Tibial nerve (tissue), 4 donors: ENCODE data around the gene TCF7. TPM values are rescaled to one million over a fixed set of nuclear protein-coding genes. Genes with fewer than 3 reads are reported as not detected.

Experiments used
- DNase-seq, 2 donors: peaks; one replicate each; pipeline ENCODE4 v3.0.0-alpha.2; 2019; ENCODE audit warnings: low spot score in 2 of 2
- H3K27ac ChIP-seq, 4 donors: fragments of 200-600 bp; sonication (generic) in 3 of 4; one replicate each; pipeline ENCODE4 v1.5.1; 2017 to 2019; ENCODE audit warnings: mild to moderate bottlenecking in 1 of 4
- H3K27me3 ChIP-seq, 2 donors: fragments of 200-600 bp; sonication (generic) in 1 of 2; one replicate each; pipeline versions ENCODE4 v1.5.1 to v1.6.0; 2017 to 2019
- H3K36me3 ChIP-seq, 3 donors: fragments of 200-600 bp; sonication (generic); one replicate each; pipeline ENCODE4 v1.5.1; 2018 to 2019
- H3K4me1 ChIP-seq, 4 donors: fragments of 200-600 bp; sonication (generic) in 3 of 4; one replicate each; pipeline ENCODE4 v1.5.1; 2017 to 2019
- H3K4me3 ChIP-seq, 4 donors: fragments of 200-600 bp; sonication (generic) in 3 of 4; one replicate each; pipeline ENCODE4 v1.5.1; 2017 to 2019; ENCODE audit warnings: mild to moderate bottlenecking in 1 of 4, moderate library complexity in 1 of 4
- H3K9me3 ChIP-seq, 4 donors: fragments of 200-600 bp; sonication (generic) in 3 of 4; one replicate each; pipeline ENCODE4 v1.5.1; 2017 to 2019
- EP300 ChIP-seq, 2 donors: sonication (generic); formaldehyde crosslinking; IDR thresholded peaks; one replicate each; pipeline ENCODE4 v1.6.1; 2017; ENCODE audit warnings: antibody characterized with exemption in 2 of 2, mild to moderate bottlenecking in 1 of 2
- POLR2A ChIP-seq, 2 donors: fragments of 450-650 bp; IDR thresholded peaks; one replicate each; pipeline ENCODE4 v1.6.1; 2017; ENCODE audit warnings: antibody characterized with exemption in 2 of 2, mild to moderate bottlenecking in 2 of 2, moderate library complexity in 2 of 2
- WGBS, 2 donors: methylation state at CpG; one replicate each; pipeline ENCODE4 v1.1.5; 2018; 5-methylcytosine and 5-hydroxymethylcytosine counted together
- total RNA-seq, 4 donors: library from RNA; depleted of rRNA; stranded (reverse); fragments of >200 nt; gene quantifications; one replicate each; pipeline ENCODE4 v1.1.0, GENCODE V29; 2016
- TF ChIP-seq, protein P1 (sequence below), 5 experiments: fragments of 200-600 bp in 3 of 5; fragments of 450-650 bp in 2 of 5; sonication (generic) in 3 of 5; IDR thresholded peaks; one replicate each; pipeline ENCODE4 v1.5.1; 2016 to 2019; ENCODE audit warnings: antibody characterized with exemption in 5 of 5, mild to moderate bottlenecking in 3 of 5, moderate library complexity in 2 of 5

TCF7 gene
- total RNA-seq, 4 donors from 2014 or later: 2.5 to 13.2 (median 6.6) TPM

- peak; percentile 62 to 67 for DNase-seq
- no peaks in the 10 kb centered on the region for H3K9me3 ChIP-seq
- peak within 1 kb of the TSS; percentile 97 to 100 (median 100) for H3K27ac ChIP-seq
- H3K4me1 ChIP-seq: peaks cover 0 to 51% (median 24%) of the 10 kb centered on the region in 4 donors
- 1% methylated on average over 61 to 62 of the region's 92 CpGs for WGBS, 2 donors
- TF ChIP-seq EP300 (IDR thresholded peaks at IDR 0.05): peak in 1 of 2 donors; percentile 99
- TF ChIP-seq POLR2A (IDR thresholded peaks at IDR 0.05): peak; percentile 94 to 96
- TF ChIP-seq, protein P1, sequence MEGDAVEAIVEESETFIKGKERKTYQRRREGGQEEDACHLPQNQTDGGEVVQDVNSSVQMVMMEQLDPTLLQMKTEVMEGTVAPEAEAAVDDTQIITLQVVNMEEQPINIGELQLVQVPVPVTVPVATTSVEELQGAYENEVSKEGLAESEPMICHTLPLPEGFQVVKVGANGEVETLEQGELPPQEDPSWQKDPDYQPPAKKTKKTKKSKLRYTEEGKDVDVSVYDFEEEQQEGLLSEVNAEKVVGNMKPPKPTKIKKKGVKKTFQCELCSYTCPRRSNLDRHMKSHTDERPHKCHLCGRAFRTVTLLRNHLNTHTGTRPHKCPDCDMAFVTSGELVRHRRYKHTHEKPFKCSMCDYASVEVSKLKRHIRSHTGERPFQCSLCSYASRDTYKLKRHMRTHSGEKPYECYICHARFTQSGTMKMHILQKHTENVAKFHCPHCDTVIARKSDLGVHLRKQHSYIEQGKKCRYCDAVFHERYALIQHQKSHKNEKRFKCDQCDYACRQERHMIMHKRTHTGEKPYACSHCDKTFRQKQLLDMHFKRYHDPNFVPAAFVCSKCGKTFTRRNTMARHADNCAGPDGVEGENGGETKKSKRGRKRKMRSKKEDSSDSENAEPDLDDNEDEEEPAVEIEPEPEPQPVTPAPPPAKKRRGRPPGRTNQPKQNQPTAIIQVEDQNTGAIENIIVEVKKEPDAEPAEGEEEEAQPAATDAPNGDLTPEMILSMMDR (IDR thresholded peaks at IDR 0.05): peak in 2 of 5 experiments; percentile 38 to 44
- no peaks in the 10 kb centered on the region for H3K27me3 ChIP-seq
- peaks cover 0 to 18% (median 0%) of the 10 kb centered on the region in 3 donors for H3K36me3 ChIP-seq
- peak within 1 kb of the TSS; percentile 78 to 93 (median 86) for H3K4me3 ChIP-seq
These were observed 62.3 kb downstream of the TCF7 start, which contains the start of gene SKP1 for GRCh38 chr5:134176511-134177368. Gene SKP1, minus strand, starts transcription at chr5:134176950. Its CDS starts 2,928 bp downstream, at chr5:134174022.

DNA sequence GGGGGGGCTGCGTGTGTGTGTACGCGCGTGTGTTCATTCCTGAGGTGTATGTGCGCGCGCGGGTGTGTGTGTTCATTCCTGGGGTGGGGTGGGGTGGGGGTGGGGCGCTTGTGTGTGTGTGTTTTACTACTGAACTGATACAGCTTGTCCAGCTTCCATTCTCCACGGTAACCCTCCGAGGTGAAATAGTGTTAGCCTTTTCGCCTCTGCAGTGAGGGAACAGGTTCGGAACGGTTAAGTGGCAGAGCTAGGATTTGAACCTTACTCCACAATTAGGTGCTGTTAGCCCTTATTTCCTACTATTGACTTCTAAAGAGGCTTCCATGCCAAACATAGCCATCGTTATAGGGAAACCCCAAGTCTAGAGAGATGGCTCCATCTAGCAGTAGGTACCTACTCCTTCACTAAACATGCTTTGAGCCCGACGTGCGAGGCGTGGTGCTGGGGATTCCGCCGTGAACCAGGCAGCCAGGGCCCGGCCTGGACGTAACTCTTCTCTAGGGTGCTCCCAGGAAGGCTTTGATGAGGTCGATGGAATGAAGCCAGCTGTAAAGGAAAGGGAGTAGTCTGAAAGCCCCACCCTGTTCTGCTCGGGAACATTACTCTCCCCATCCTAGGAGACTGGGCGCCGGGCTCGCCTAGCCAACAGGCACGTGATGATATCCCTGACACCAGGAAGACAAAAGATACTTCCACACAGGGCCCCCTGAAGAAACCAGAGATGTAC, 63.1 kb downstream of the TCF7 start:
- H3K9me3 ChIP-seq: no peaks in the 10 kb centered on the region
- TF ChIP-seq POLR2A (IDR thresholded peaks at IDR 0.05): peak in 1 of 2 donors; percentile 29
- TF ChIP-seq EP300 (IDR thresholded peaks at IDR 0.05): no peak
- no peaks in the 10 kb centered on the region for H3K27me3 ChIP-seq
- DNase-seq: peak; percentile 34 to 43
- 17 to 24% methylated on average over 24 to 29 of the region's 29 CpGs for WGBS, 2 donors
- H3K4me3 ChIP-seq: peak overlapping the region; percentile 78 to 93 (median 86)
- H3K4me1 ChIP-seq: peaks cover 0 to 43% (median 22%) of the 10 kb centered on the region in 4 donors
- peaks cover 0 to 10% (median 0%) of the 10 kb centered on the region in 3 donors for H3K36me3 ChIP-seq
- peak overlapping the region; percentile 97 to 100 (median 100) for H3K27ac ChIP-seq

DNA sequence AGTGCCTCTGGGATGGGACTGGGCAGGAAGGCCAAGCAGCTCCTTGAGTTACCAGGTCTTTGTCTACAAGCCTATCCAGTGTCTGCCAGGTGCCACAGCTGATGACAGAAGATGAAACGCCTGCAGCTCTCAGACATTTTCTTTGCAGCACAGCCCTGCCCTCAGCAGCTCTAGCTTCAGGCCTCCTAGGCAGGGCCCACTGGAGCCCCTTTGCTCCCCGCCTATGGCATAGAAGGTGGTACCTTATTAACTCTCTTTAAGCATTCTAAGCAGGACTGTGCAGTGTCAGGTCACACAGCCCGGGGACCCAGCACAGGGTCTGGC, 63.6 kb downstream of the TCF7 start:
- Histone ChIP-seq H3K4me1 (peaks cover 0 to 38% (median 22%) of the 10 kb centered on the region in 4 donors), H3K4me3 (peak overlapping the region in 1 of 4 donors; percentile 81), H3K36me3 (peaks cover 0 to 5% (median 0%) of the 10 kb centered on the region in 3 donors), H3K27me3 (no peaks in the 10 kb centered on the region), H3K9me3 (no peaks in the 10 kb centered on the region), H3K27ac (peak overlapping the region; percentile 97 to 100 (median 100))
- no peak for DNase-seq
- TF ChIP-seq EP300 (IDR thresholded peaks at IDR 0.05) (no peak), POLR2A (IDR thresholded peaks at IDR 0.05) (no peak)
- TF ChIP-seq, protein P1 (IDR thresholded peaks at IDR 0.05): no peak
- 76 to 88% methylated on average over 3 of the region's 3 CpGs for WGBS, 2 donors

DNA sequence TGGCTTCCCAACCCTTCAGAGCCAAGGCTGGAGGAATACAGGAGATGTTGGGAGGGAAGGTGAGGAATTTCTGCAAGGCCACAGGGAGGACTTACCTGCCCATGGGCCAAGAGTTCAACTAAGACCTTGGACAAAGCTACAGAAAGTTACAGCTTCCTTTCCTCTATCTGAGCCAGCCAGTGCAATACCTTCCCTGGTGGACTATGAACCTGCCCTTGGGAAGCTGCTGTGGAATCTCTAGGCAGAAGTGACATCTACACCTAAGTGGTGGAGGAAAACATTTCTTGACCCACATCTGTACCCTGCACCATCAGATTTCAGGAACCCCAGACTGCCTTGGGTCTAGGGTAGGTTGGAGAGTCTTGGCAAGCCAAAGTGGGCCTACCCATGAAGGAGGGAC, 69.0 kb downstream of the TCF7 start:
- H3K27ac ChIP-seq: no peak overlapping the region
- H3K27me3 ChIP-seq: no peaks in the 10 kb centered on the region
- H3K4me3 ChIP-seq: no peak overlapping the region
- peaks cover 0 to 6% (median 0%) of the 10 kb centered on the region in 4 donors for H3K4me1 ChIP-seq
- TF ChIP-seq, protein P1 (IDR thresholded peaks at IDR 0.05): no peak
- TF ChIP-seq EP300 (IDR thresholded peaks at IDR 0.05) (no peak), POLR2A (IDR thresholded peaks at IDR 0.05) (no peak)
- no peaks in the 10 kb centered on the region for H3K9me3 ChIP-seq
- DNase-seq: no peak
- H3K36me3 ChIP-seq: no peaks in the 10 kb centered on the region

- Histone ChIP-seq H3K4me3 (no peak overlapping the region), H3K9me3 (no peaks in the 10 kb centered on the region), H3K4me1 (peaks cover 0 to 6% (median 0%) of the 10 kb centered on the region in 4 donors), H3K27me3 (no peaks in the 10 kb centered on the region), H3K36me3 (no peaks in the 10 kb centered on the region), H3K27ac (no peak overlapping the region)
- peak; percentile 37 to 70 for DNase-seq
- TF ChIP-seq, protein P1 (IDR thresholded peaks at IDR 0.05): peak; percentile 80 to 92 (median 89)
- no peak for TF ChIP-seq EP300 (IDR thresholded peaks at IDR 0.05)
- 53 to 61% methylated on average over 11 of the region's 11 CpGs for WGBS, 2 donors
These were observed 70.0 kb downstream of the TCF7 start for GRCh38 chr5:134184155-134185135.
